ENCODE data around the gene LILRA5. TPM values are rescaled to one million over a fixed set of nuclear protein-coding genes. Genes with fewer than 3 reads are reported as not detected.
"Not testable (repeated sequence)": the region's sequence is repeated elsewhere in the genome, so short reads cannot be mapped to it uniquely, and the experiment has no call there.

LILRA5 gene
- total and polyA plus RNA-seq, 9 donors = 0.17 to 1.5 (median 0.60) TPM

DNA sequence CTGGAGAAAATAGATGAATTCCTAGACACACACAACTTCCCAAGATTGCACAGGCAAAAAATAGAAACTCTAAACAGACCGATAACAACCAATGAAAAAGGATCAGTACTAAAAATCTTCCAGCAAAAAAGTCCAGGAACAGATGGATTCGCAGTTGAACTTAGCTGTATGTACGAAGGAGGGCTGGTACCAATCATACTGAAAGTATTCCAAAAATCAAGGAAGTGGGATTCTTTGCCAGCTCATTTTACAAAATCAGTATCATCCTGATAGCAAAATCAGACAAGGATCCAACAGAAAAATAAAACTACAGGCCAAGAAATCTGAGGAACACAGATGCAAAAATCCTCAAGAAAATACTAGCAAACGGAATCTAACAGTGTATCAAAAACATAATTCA lies 25.5 kb downstream of the LILRA5 start:
- Histone ChIP-seq H3K9me3 (replicated peaks; ENCODE audit: control insufficient read depth, low read depth, low read length) (no peaks in the 10 kb centered on the region), H3K36me3 (ENCODE audit: control insufficient read depth, insufficient read depth, low read length) (no peaks in the 10 kb centered on the region), H3K27me3 (ENCODE audit: control insufficient read depth, insufficient read depth, low read length) (no peaks in the 10 kb centered on the region), H3K4me3 (ENCODE audit: low read length) (no peak overlapping the region), H3K4me1 (ENCODE audit: control insufficient read depth, insufficient read depth, low read length) (no peaks in the 10 kb centered on the region), H3K27ac (ENCODE audit: low read length) (no peak overlapping the region)
- no peak for DNase-seq
- WGBS (ENCODE audit: insufficient coverage) = no CpG with 5 or more reads among the region's 4 CpGs

DNA sequence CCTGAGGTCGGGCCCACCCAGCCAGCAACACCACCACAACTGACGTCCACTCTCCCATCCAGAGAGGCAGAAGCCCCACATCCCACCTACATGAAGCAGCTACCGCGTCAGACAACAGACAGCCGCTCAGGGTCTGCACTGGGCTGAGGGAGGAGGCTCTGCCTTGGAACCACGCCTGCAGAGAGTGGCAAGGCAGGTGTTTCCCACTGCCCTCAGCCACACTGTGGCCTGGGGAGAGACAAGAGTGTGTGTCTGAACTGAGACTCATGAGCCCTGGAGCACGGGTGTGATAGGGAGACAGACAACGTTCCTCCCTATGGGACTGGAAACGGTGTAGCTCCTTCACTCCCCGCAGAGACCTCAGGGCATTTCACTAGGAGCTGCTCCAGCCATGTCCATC lies 26.7 kb downstream of the LILRA5 start:
- not testable (repeated sequence) for H3K9me3 ChIP-seq (replicated peaks; ENCODE audit: control insufficient read depth, low read depth, low read length); H3K36me3 ChIP-seq (ENCODE audit: control insufficient read depth, insufficient read depth, low read length); H3K27me3 ChIP-seq (ENCODE audit: control insufficient read depth, insufficient read depth, low read length); H3K4me3 ChIP-seq (ENCODE audit: low read length); H3K27ac ChIP-seq (ENCODE audit: low read length); DNase-seq; H3K4me1 ChIP-seq (ENCODE audit: control insufficient read depth, insufficient read depth, low read length)
- 100% methylated on average over 1 of the region's 10 CpGs for WGBS (ENCODE audit: insufficient coverage)

DNA sequence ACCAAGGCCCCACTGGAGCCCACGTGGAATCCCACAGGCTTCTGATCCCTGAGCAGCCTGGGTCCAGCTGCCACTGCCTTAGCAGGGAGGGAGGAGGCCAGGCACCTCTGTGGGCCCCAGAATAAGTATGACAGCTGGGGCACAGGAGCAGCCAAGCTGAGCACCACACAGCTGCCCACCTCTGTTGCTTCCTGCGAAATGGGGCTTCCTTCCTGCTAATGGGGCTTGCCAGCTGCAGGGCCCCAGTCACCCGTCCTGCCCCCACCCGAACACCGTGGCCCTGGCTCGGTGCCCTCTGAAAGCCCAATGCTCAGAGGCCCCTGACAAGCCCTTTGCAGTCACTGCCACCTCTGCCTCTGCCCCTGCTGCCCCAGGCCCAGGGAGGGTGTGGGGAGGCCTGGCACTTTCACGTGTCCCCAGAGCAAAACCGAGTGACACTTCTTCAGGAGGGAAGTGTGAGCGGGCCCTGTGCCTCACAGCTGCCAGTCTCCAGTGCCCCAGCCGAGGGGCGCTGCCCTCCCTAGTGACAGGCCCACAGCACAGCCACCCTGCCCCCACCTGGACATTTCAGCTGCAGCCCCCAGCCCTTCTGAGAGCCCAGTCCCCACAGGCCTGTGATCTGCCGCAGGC lies 27.4 kb downstream of the LILRA5 start:
- not testable (repeated sequence) for H3K27ac ChIP-seq (ENCODE audit: low read length); H3K9me3 ChIP-seq (replicated peaks; ENCODE audit: control insufficient read depth, low read depth, low read length); H3K4me3 ChIP-seq (ENCODE audit: low read length); H3K4me1 ChIP-seq (ENCODE audit: control insufficient read depth, insufficient read depth, low read length); H3K36me3 ChIP-seq (ENCODE audit: control insufficient read depth, insufficient read depth, low read length); H3K27me3 ChIP-seq (ENCODE audit: control insufficient read depth, insufficient read depth, low read length); DNase-seq
- 100% methylated on average over 1 of the region's 12 CpGs for WGBS (ENCODE audit: insufficient coverage)

DNA sequence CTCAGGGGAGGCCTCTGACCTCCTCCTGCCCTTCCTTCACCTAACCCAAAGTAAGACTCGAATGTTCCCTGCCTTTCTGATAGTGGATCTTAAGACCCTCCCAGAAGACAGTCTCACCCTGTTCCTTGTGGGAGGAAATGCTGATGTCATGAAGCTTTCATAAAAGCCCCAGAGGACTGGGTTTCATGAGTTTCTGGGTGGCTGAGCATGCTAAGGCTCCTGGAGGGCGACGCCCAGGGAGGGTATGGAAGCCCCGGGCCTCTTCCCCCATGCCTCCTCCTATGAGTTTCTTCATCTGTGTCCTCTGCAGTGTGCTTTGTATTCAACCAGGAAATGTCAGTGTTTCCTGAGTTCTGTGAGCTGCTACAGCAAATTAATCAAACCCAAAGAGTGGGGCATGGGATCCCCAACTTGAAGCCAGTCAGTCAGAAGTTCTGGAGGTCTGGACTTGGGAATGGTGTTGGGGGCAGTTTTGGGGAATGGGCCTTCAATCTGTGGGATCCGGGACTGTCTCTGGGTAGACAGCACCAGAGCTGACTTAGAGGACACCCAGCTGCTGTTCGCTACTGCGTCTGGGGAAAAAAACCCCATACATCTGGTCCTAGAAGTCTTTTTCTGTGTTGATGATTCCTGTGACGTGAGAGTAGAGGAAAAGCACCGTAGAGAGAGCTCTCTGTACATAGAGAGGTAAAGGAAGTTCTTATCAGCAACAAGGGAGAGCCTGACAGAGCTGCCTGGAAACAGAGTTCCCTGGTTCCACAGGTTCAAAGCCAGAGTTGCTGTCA lies 30.1 kb downstream of the LILRA5 start:
- Histone ChIP-seq H3K9me3 (replicated peaks; ENCODE audit: control insufficient read depth, low read depth, low read length) (no peaks in the 10 kb centered on the region), H3K27ac (ENCODE audit: low read length) (no peak overlapping the region), H3K4me1 (ENCODE audit: control insufficient read depth, insufficient read depth, low read length) (no peaks in the 10 kb centered on the region), H3K36me3 (ENCODE audit: control insufficient read depth, insufficient read depth, low read length) (no peaks in the 10 kb centered on the region), H3K4me3 (ENCODE audit: low read length) (no peak overlapping the region), H3K27me3 (ENCODE audit: control insufficient read depth, insufficient read depth, low read length) (no peaks in the 10 kb centered on the region)
- no peak for DNase-seq
- WGBS (ENCODE audit: insufficient coverage) = 68% methylated on average over 3 of the region's 9 CpGs

DNA sequence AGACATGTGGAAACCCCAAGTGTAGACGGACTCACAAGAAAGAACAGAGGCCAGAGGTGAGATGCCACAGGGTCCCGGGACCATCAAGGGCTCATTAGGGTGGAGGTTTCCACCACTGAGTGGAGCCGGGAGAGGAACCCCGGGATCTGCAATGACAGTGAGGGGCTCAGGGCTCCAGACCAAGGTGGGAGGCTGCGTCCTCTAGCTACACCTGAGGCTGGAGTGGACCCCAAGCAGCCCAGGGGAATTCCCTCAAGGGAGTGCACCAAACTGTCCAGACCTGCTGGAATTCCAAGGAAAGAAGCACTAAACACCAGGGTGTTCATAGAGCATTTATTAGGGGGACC lies 31.3 kb downstream of the LILRA5 start:
- not testable (repeated sequence) for H3K4me3 ChIP-seq (ENCODE audit: low read length); DNase-seq; H3K27me3 ChIP-seq (ENCODE audit: control insufficient read depth, insufficient read depth, low read length); H3K4me1 ChIP-seq (ENCODE audit: control insufficient read depth, insufficient read depth, low read length); H3K36me3 ChIP-seq (ENCODE audit: control insufficient read depth, insufficient read depth, low read length); H3K9me3 ChIP-seq (replicated peaks; ENCODE audit: control insufficient read depth, low read depth, low read length); H3K27ac ChIP-seq (ENCODE audit: low read length)
- 73% methylated on average over 2 of the region's 5 CpGs for WGBS (ENCODE audit: insufficient coverage)

DNA sequence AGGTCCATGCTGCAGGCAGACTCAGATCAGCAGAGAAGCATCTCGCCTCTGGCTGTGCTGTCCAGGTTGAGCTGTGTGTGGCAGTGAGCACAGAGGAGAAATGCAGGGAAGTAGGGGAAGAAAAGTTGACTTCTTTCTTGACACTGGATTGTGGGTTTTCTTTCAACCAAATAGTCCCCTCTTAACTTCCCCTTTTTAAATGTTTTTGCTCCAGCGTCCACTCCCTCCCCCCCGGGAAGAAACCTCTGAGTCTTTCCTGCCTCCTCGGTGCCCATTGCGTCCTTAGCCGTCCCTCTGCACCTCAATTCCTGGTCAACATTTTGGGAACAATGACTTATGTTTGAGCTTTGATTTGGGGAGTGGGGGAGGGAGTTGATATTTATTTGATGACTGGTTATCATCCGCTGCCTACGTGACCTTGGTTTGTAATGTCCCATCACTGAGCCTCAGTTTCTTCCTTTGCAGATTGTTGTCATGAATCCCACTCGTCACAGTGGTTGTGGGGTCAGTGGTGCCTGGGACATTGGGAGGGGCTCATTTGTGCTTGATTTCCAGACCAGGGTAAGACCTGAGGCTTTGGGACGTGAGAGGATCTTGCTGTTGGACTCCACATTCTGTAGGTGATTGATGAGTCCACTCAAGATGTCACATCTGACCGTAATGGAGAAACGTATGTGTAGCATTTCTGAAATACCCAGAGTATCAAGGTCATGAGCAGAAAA lies 31.8 kb downstream of the LILRA5 start, which contains the start of gene LILRB2:
TSS of gene LILRB2 (minus strand) at position 104 of the 722 bp plus-strand sequence. CDS start 614 bp downstream, outside the sequence.
- no peaks in the 10 kb centered on the region for H3K36me3 ChIP-seq (ENCODE audit: control insufficient read depth, insufficient read depth, low read length)
- no peaks in the 10 kb centered on the region for H3K4me1 ChIP-seq (ENCODE audit: control insufficient read depth, insufficient read depth, low read length)
- H3K27me3 ChIP-seq (ENCODE audit: control insufficient read depth, insufficient read depth, low read length) = peaks cover 2% of the 10 kb centered on the region
- 78% methylated on average over 8 of the region's 12 CpGs for WGBS (ENCODE audit: insufficient coverage)
- peak within 1 kb of the TSS; percentile 13 for H3K4me3 ChIP-seq (ENCODE audit: low read length)
- H3K27ac ChIP-seq (ENCODE audit: low read length) = peak within 1 kb of the TSS; percentile 35
- H3K9me3 ChIP-seq (replicated peaks; ENCODE audit: control insufficient read depth, low read depth, low read length) = no peaks in the 10 kb centered on the region
- DNase-seq = peak; percentile 30

DNA sequence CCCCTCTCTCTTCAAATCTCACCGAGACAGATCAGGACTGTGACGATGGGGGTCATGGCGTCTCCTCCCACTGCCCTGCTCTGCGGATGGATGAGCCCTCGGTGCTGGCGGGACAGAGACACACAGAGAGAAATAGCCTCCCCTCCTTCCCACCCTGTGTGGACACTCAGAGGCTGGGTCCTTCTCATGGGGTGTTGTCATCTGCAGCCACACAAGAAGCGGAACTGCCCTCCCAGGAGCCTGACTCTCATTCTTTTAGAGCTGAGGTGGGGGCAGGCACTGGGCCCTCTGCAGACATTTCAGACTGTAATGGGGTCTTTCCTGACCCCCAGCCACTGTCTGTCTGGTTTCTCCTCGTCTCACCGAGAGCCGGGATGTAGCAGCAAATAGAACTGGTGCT lies 32.5 kb downstream of the LILRA5 start:
- H3K9me3 ChIP-seq (replicated peaks; ENCODE audit: control insufficient read depth, low read depth, low read length); H3K36me3 ChIP-seq (ENCODE audit: control insufficient read depth, insufficient read depth, low read length); H3K4me1 ChIP-seq (ENCODE audit: control insufficient read depth, insufficient read depth, low read length); DNase-seq; H3K27me3 ChIP-seq (ENCODE audit: control insufficient read depth, insufficient read depth, low read length): not testable (repeated sequence)
- H3K27ac ChIP-seq (ENCODE audit: low read length) = peak overlapping the region; percentile 35
- peak overlapping the region; percentile 13 for H3K4me3 ChIP-seq (ENCODE audit: low read length)
- WGBS (ENCODE audit: insufficient coverage) = 80% methylated on average over 1 of the region's 10 CpGs

DNA sequence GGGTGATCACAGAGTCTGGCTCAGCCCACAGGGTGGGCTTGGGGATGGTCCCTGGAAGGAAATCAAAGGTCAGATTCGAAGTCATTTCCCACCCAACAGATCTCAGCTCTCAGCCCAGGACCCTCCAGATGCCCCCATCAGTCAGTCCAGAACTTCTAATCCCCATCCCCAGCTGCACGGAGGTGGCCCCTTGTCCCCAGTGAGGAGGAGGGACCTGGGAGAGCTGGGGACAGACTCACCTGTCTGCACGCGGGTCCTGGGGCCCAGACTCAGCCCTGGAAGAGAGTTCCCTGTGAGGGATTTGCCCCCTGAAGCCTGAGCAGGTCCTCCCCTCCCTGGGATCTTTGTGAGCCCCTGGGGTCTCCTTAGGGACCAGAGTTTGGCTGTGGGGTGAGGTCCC lies 32.9 kb downstream of the LILRA5 start:
- not testable (repeated sequence) for H3K27me3 ChIP-seq (ENCODE audit: control insufficient read depth, insufficient read depth, low read length); H3K9me3 ChIP-seq (replicated peaks; ENCODE audit: control insufficient read depth, low read depth, low read length); DNase-seq; H3K27ac ChIP-seq (ENCODE audit: low read length); H3K4me1 ChIP-seq (ENCODE audit: control insufficient read depth, insufficient read depth, low read length); H3K4me3 ChIP-seq (ENCODE audit: low read length); H3K36me3 ChIP-seq (ENCODE audit: control insufficient read depth, insufficient read depth, low read length)
- WGBS (ENCODE audit: insufficient coverage) = 20% methylated on average over 2 of the region's 4 CpGs

DNA sequence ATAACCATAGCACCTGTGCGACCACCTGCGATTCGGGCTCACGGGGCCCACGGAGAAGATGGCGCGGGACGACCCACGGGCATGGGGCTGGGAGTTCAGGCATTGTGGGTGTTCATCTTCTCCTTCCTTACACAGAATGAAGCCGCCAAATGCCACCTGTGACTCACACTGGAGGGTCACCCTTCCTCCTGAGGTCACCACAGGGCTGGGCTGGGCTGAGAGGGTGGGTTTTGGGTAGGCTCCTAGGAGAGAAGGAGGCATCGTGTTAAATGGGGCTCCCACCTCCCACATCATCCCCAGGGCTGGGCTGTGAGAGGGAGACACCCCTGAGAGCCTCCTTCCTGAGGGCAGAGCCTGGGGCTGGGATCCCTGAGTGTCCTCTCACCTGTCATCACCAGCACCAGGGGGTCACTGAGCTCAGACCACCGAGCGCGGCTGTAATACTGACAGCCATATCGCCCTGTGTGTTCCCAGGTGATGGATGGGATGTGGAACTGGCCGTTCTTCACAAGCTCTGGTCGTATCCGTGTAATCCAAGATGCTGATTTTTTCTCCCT lies 33.5 kb downstream of the LILRA5 start:
- H3K9me3 ChIP-seq (replicated peaks; ENCODE audit: control insufficient read depth, low read depth, low read length) = no peaks in the 10 kb centered on the region
- H3K4me3 ChIP-seq (ENCODE audit: low read length) = no peak overlapping the region
- H3K4me1 ChIP-seq (ENCODE audit: control insufficient read depth, insufficient read depth, low read length) = no peaks in the 10 kb centered on the region
- H3K27me3 ChIP-seq (ENCODE audit: control insufficient read depth, insufficient read depth, low read length) = peaks cover 2% of the 10 kb centered on the region
- H3K36me3 ChIP-seq (ENCODE audit: control insufficient read depth, insufficient read depth, low read length) = no peaks in the 10 kb centered on the region
- no peak overlapping the region for H3K27ac ChIP-seq (ENCODE audit: low read length)
- DNase-seq = no peak
- WGBS (ENCODE audit: insufficient coverage) = 90% methylated on average over 14 of the region's 18 CpGs

DNA sequence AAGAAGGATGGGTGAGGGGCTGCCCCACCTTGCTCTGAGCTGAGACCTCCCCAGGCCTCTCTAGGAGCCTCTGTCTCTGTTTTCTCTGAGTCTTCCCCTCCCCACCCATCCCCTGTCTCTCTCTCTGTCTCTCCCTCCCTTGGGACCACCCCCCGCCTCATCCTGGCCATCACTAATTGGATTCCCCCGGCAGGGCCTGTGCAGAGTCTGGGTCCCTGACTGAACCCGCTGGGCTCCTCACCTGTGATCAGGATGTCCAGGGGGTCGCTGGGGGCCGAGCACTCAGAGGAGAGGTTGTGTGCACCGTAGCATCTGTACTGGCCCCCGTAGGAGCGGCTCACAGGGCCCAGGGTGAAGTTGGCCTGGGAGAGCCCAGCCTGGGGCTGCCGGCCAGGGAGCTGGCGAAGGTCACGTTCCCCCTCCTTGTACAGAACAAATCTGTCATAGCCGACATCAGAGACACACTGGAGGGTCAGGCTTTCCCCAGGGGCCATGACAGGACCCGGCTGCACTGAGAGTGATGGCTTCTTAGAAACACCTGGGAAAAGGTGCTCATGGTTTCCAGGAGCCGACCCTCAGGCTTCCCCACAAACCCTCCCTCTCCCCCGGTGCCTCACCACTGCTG lies 34.3 kb downstream of the LILRA5 start:
- not testable (repeated sequence) for H3K27ac ChIP-seq (ENCODE audit: low read length); H3K9me3 ChIP-seq (replicated peaks; ENCODE audit: control insufficient read depth, low read depth, low read length); H3K27me3 ChIP-seq (ENCODE audit: control insufficient read depth, insufficient read depth, low read length); H3K36me3 ChIP-seq (ENCODE audit: control insufficient read depth, insufficient read depth, low read length); H3K4me1 ChIP-seq (ENCODE audit: control insufficient read depth, insufficient read depth, low read length); DNase-seq; H3K4me3 ChIP-seq (ENCODE audit: low read length)
- 69% methylated on average over 15 of the region's 15 CpGs for WGBS (ENCODE audit: insufficient coverage)
